Heart left ventricle (tissue), 16 donors: ENCODE data around the gene CFAP46. TPM values are rescaled to one million over a fixed set of nuclear protein-coding genes. Genes with fewer than 3 reads are reported as not detected.

Experiments
- ATAC-seq, 4 donors: fragments of 200-7000 bp; cut with Tn5 transposase; one replicate each; pipeline ENCODE4 v1.9.1; 2020 to 2022; ENCODE audit warnings: moderate library complexity in 4 of 4, mild to moderate bottlenecking in 3 of 4, moderate number of reproducible peaks in 1 of 4
- DNase-seq, 5 donors: peaks; one replicate each; pipeline ENCODE4 v3.0.0-alpha.2; 2020
- H3K27ac ChIP-seq, 12 donors: fragments of 200-600 bp; sonication (generic) in 4 of 12; one replicate each; pipeline versions ENCODE4 v1.5.0 to v1.8.0; 2016 to 2022; ENCODE audit warnings: mild to moderate bottlenecking in 2 of 12
- H3K27me3 ChIP-seq, 9 donors: fragments of 200-600 bp; sonication (generic) in 2 of 9; one replicate each; pipeline versions ENCODE4 v1.5.1 to v1.8.0; 2016 to 2022; ENCODE audit warnings: mild to moderate bottlenecking in 3 of 9
- H3K36me3 ChIP-seq, 9 donors: fragments of 200-600 bp; sonication (generic) in 2 of 9; one replicate each; pipeline versions ENCODE4 v1.5.0 to v1.8.0; 2018 to 2022; ENCODE audit warnings: mild to moderate bottlenecking in 2 of 9
- H3K4me1 ChIP-seq, 12 donors: fragments of 200-600 bp; sonication (generic) in 4 of 12; one replicate each; pipeline versions ENCODE4 v1.5.0 to v1.8.0; 2016 to 2022; ENCODE audit warnings: mild to moderate bottlenecking in 3 of 12
- H3K4me3 ChIP-seq, 12 donors: fragments of 200-600 bp; sonication (generic) in 4 of 12; one replicate each; pipeline versions ENCODE4 v1.5.0 to v1.8.0; 2017 to 2022; ENCODE audit warnings: mild to moderate bottlenecking in 9 of 12, moderate library complexity in 4 of 12
- H3K9me3 ChIP-seq, 12 donors: fragments of 200-600 bp; sonication (generic) in 4 of 12; one replicate each; pipeline versions ENCODE4 v1.5.0 to v1.8.0; 2016 to 2022; ENCODE audit warnings: mild to moderate bottlenecking in 1 of 12
- POLR2A ChIP-seq, 2 donors: fragments of 450-650 bp; IDR thresholded peaks; one replicate each; pipeline ENCODE4 v1.6.1; 2017; ENCODE audit warnings: antibody characterized with exemption in 2 of 2, mild to moderate bottlenecking in 2 of 2, moderate library complexity in 2 of 2
- WGBS, 4 donors: extraction: QIAGEN DNeasy Blood & Tissue Kit in 2 of 4; methylation state at CpG; one replicate each; pipeline versions ENCODE4 v1.1.5 to v1.1.7; 2013 to 2018; 5-methylcytosine and 5-hydroxymethylcytosine counted together
- intact Hi-C, 10 donors: fragments of 100-400 bp; cut with DNase I; formaldehyde crosslinking; loops; one replicate each; pipeline versions ENCODE4 v1.11.1 to v1.14.2; 2022
- polyA plus RNA-seq, 2 donors: library from polyadenylated mRNA; stranded (reverse); fragments of 200-250 nt; gene quantifications; one replicate each; pipeline ENCODE4 v1.2.3, GENCODE V29; 2013
- total RNA-seq, 9 donors: library from RNA; depleted of rRNA in 2 of 9; stranded (reverse); fragments of >200 nt in 2 of 9; fragmentation: NEBNext Ultra II Directional in 3 of 9; extraction: Animal tissue kit (Norgen Biotek cat#: 25700) in 3 of 9; gene quantifications; one replicate each; pipeline versions ENCODE4 v1.1.0 to v1.2.4, GENCODE V29; 2016 to 2023
- TF ChIP-seq, protein P1 (sequence below), 12 donors: fragments of 200-600 bp; sonication (generic) in 4 of 12; IDR thresholded peaks; one replicate each; pipeline versions ENCODE4 v1.5.0 to v1.8.0; 2018 to 2022; ENCODE audit warnings: antibody characterized with exemption in 12 of 12, mild to moderate bottlenecking in 5 of 12
- donor health status: ischemic (EF 13 %, LVEDD 7.1; RV severe dilation, severe dysfunction).
- donor health status: healthy with polysubstance abuse.
- donor health status: DM: no; HTN: yes; CAD: no.
- donor health status: DM: no; HTN: no; CAD: no.
- donor health status: ischemic (EF 25% LVEDD 6.9; RV normal size, moderate dysfunction).
- donor health status: ischemic (EF 25% LVEDD 5.7; RV mildly dilated, moderate dysfunction).
- donor health status: healthy.
- donor health status: DM: yes; HTN: yes; CAD: no.
- donor health status: ischemic (EF 35%, LVEDD 5.7; RV mildly dilated, moderate dysfunction).
- donor health status: nonischemic (EF 11% LVEDD 7.7; RV severe dilation, severe dysfunction).
- donor health status: DM: yes; HTN: yes; CAD: no.
- donor health status: PGD.
- donor health status: ischemic (EF 29% LVEDD 5.4; RV normal size, mild dysfunction).
- donor health status: nonischemic (EF 23%, LVEDD 6.1; RV moderate dilation, normal function).

Gene CFAP46
- total and polyA plus RNA-seq, 11 donors, result 0.61 to 1.8 (median 0.95) TPM

DNA sequence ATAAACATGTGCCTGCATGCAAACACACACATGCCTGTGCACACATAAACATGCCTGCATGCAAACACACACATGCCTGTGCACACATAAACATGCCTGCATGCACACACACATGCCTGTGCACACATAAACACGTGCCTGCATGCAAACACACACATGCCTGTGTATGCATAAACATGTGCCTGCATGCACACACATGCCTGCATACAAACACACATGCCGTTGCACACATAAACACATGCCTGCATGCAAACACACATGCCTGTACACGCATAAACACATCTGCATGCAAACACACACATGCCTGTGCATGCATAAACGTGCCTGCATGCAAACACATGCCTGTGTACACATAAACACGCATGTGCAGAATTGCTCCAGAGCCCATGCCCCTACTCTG is 178.8 kb downstream of the CFAP46 start:
- Histone ChIP-seq H3K36me3 (peaks cover 0 to 47% (median 13%) of the 10 kb centered on the region in 9 donors), H3K9me3 (no peaks in the 10 kb centered on the region), H3K4me3 (no peak overlapping the region), H3K27me3 (no peaks in the 10 kb centered on the region), H3K4me1 (no peaks in the 10 kb centered on the region), H3K27ac (no peak overlapping the region)
- ATAC-seq (no peak), DNase-seq (no peak)
- TF ChIP-seq POLR2A (IDR thresholded peaks at IDR 0.05), result no peak
- TF ChIP-seq, protein P1, sequence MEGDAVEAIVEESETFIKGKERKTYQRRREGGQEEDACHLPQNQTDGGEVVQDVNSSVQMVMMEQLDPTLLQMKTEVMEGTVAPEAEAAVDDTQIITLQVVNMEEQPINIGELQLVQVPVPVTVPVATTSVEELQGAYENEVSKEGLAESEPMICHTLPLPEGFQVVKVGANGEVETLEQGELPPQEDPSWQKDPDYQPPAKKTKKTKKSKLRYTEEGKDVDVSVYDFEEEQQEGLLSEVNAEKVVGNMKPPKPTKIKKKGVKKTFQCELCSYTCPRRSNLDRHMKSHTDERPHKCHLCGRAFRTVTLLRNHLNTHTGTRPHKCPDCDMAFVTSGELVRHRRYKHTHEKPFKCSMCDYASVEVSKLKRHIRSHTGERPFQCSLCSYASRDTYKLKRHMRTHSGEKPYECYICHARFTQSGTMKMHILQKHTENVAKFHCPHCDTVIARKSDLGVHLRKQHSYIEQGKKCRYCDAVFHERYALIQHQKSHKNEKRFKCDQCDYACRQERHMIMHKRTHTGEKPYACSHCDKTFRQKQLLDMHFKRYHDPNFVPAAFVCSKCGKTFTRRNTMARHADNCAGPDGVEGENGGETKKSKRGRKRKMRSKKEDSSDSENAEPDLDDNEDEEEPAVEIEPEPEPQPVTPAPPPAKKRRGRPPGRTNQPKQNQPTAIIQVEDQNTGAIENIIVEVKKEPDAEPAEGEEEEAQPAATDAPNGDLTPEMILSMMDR (IDR thresholded peaks at IDR 0.05), result no peak
- WGBS, 4 donors, result 92 to 96% (median 95%) methylated on average over 5 of the region's 5 CpGs
- intact Hi-C loops, result no loop called here

DNA sequence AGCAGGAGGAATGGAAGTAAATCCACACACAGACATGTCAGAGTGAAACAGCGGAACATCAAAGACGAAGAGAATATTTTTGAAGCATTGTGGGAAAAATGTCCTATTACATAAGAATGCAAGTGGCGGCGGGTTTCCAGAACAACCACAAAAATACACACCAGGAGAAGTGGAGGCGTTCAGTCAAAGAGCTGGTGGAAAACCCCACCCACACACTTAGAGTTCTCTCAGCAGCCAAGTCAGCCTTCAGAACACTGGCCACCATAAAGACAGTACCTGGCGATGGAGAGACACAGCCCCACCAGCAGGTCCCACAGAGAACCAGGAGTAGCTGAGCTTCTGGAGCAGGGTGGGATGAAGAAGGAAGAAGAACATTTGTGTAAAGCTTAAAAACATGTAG is 180.1 kb downstream of the CFAP46 start:
- Histone ChIP-seq H3K4me3 (no peak overlapping the region), H3K36me3 (peaks cover 0 to 48% (median 18%) of the 10 kb centered on the region in 9 donors), H3K27me3 (no peaks in the 10 kb centered on the region), H3K9me3 (no peaks in the 10 kb centered on the region), H3K27ac (no peak overlapping the region), H3K4me1 (no peaks in the 10 kb centered on the region)
- 86 to 99% (median 91%) methylated on average over 6 of the region's 6 CpGs for WGBS, 4 donors
- DNase-seq (no peak), ATAC-seq (no peak)
- intact Hi-C loops, result no loop called here
- TF ChIP-seq, protein P1 (IDR thresholded peaks at IDR 0.05), result no peak
- no peak for TF ChIP-seq POLR2A (IDR thresholded peaks at IDR 0.05)

DNA sequence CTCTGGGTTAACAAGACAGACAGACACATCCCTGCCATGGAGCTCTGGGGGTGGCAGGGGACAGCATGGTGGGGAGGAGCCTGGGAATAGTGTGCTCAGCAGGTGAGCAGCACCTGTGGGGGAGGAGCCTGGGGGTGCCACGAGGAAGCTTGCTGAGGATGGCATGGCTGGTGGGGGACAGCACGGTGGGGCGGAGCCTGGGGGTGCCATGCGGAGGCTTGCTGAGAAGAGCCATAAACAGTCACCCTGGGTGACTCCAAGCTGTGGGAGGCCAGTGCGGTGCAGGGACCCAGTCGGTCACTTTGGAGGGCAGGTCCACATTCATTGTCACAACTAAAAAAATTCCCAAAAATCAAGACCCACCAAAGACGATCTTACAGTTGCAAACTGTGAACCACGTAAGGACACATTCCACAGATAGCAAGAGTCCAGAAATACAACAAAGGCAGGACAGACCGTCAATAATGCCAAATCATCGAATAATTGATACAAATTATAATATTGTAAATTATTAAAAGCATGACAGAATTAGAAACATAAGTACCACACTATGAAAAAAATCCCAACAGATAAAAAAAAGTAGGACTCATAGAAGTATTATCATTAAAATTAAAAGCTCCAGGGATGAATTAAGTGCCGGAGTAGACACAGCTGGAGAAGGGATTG is 180.8 kb downstream of the CFAP46 start:
- TF ChIP-seq, protein P1 (IDR thresholded peaks at IDR 0.05), result no peak
- no peak for TF ChIP-seq POLR2A (IDR thresholded peaks at IDR 0.05)
- no peak for ATAC-seq
- peaks cover 0 to 54% (median 24%) of the 10 kb centered on the region in 9 donors for H3K36me3 ChIP-seq
- intact Hi-C loops, result no loop called here
- DNase-seq, result no peak
- H3K27me3 ChIP-seq, result no peaks in the 10 kb centered on the region
- no peak overlapping the region for H3K4me3 ChIP-seq
- H3K27ac ChIP-seq, result no peak overlapping the region
- 97 to 99% (median 97%) methylated on average over 11 of the region's 11 CpGs for WGBS, 4 donors
- no peaks in the 10 kb centered on the region for H3K4me1 ChIP-seq
- H3K9me3 ChIP-seq, result no peaks in the 10 kb centered on the region

DNA sequence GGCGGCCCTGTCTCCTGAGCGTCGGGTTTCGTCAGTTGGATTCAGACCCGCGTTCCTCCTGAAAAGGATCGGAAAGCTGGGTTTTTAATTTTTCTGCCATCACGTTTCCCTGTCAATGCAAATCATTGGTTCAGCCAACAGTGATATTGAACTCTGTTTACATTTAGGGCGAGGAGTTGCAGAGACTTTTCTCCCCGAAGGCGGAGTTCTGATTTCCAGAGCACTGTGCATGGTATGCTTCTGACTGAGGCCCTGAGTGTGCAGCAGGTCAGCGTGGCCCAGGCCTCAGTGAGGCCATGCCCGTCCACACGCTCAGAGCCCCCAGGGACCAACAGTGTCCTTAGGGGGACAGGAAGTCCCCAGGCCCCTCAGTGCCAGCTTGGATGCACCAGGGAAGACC is 183.5 kb downstream of the CFAP46 start:
- TF ChIP-seq, protein P1 (IDR thresholded peaks at IDR 0.05), result no peak
- TF ChIP-seq POLR2A (IDR thresholded peaks at IDR 0.05), result no peak
- intact Hi-C loops, result no loop called here
- ATAC-seq (no peak), DNase-seq (no peak)
- Histone ChIP-seq H3K4me1 (no peaks in the 10 kb centered on the region), H3K27me3 (no peaks in the 10 kb centered on the region), H3K4me3 (no peak overlapping the region), H3K36me3 (peaks cover 0 to 74% (median 30%) of the 10 kb centered on the region in 9 donors), H3K27ac (no peak overlapping the region), H3K9me3 (no peaks in the 10 kb centered on the region)
- WGBS, 4 donors, result 91 to 98% (median 96%) methylated on average over 14 of the region's 14 CpGs

Other genes with a start within 250 kb of the CFAP46 start
- not detected for gene NKX6-2, start 156.4 kb downstream of the CFAP46 start, total RNA-seq
- under 1 TPM; 0.03 to 0.27 TPM for gene NKX6-2, start 156.4 kb downstream of the CFAP46 start, polyA plus RNA-seq
- under 1 TPM in 2 of 9 donors, not detected in 7; 0.13 to 0.19 TPM for gene ADGRA1, start 145.4 kb upstream of the CFAP46 start, total RNA-seq
- under 1 TPM in 1 of 2 donors, not detected in 1; 0.03 TPM for gene ADGRA1, start 145.4 kb upstream of the CFAP46 start, polyA plus RNA-seq
- 1 to 10 TPM in 1 of 9 donors, under 1 TPM in 6, not detected in 2; 0.05 to 2.9 (median 0.13) TPM for gene KNDC1, start 217.6 kb upstream of the CFAP46 start, total RNA-seq
- gene KNDC1, start 217.6 kb upstream of the CFAP46 start, polyA plus RNA-seq, result under 1 TPM in 1 of 2 donors, not detected in 1; 0.04 TPM